Parathyroid adenoma (tissue), 2 donors: ENCODE results near the gene RTF1.

ENCODE experiments used
- H2AFZ ChIP-seq: fragments of 300-600 bp; sonication (generic); one replicate; pipeline ENCODE4 v1.7.0; 2017; ENCODE audit warnings: antibody characterized with exemption, mild to moderate bottlenecking
- H3K27ac ChIP-seq: fragments of 300-600 bp; sonication (generic); one replicate; pipeline ENCODE4 v1.7.0; 2017
- H3K27me3 ChIP-seq: fragments of 300-600 bp; sonication (generic); one replicate; pipeline ENCODE4 v1.7.0; 2017; ENCODE audit warnings: low read length; ENCODE audit not compliant: control insufficient read depth, insufficient read depth
- H3K36me3 ChIP-seq: fragments of 300-600 bp; sonication (generic); one replicate; pipeline ENCODE4 v1.7.0; 2017; ENCODE audit warnings: low read length; ENCODE audit not compliant: control insufficient read depth, insufficient read depth
- H3K4me1 ChIP-seq: fragments of 300-600 bp; sonication (generic); one replicate; pipeline ENCODE4 v1.7.0; 2017; ENCODE audit warnings: control low read depth
- H3K4me2 ChIP-seq: fragments of 300-600 bp; sonication (generic); one replicate; pipeline ENCODE4 v1.7.0; 2017; ENCODE audit warnings: low read length
- H3K4me3 ChIP-seq: fragments of 300-600 bp; sonication (generic); one replicate; pipeline ENCODE4 v1.7.0; 2017; ENCODE audit warnings: low read depth, low read length
- H3K79me2 ChIP-seq: fragments of 300-600 bp; sonication (generic); one replicate; pipeline ENCODE4 v1.7.0; 2017; ENCODE audit warnings: control low read depth
- H3K9ac ChIP-seq: fragments of 300-600 bp; sonication (generic); one replicate; pipeline ENCODE4 v1.7.0; 2017; ENCODE audit warnings: mild to moderate bottlenecking
- H3K9me3 ChIP-seq: fragments of 300-600 bp; sonication (generic); one replicate; pipeline ENCODE4 v1.7.0; 2017; ENCODE audit warnings: low read length; ENCODE audit not compliant: control insufficient read depth
- TF ChIP-seq, protein P1 (sequence below): fragments of 300-600 bp; sonication (generic); IDR thresholded peaks from one replicate; pipeline ENCODE4 v1.7.0; 2017; ENCODE audit warnings: antibody characterized with exemption, mild to moderate bottlenecking
- donor health status: primary hyperparathyroidism.

The RTF1 gene

DNA sequence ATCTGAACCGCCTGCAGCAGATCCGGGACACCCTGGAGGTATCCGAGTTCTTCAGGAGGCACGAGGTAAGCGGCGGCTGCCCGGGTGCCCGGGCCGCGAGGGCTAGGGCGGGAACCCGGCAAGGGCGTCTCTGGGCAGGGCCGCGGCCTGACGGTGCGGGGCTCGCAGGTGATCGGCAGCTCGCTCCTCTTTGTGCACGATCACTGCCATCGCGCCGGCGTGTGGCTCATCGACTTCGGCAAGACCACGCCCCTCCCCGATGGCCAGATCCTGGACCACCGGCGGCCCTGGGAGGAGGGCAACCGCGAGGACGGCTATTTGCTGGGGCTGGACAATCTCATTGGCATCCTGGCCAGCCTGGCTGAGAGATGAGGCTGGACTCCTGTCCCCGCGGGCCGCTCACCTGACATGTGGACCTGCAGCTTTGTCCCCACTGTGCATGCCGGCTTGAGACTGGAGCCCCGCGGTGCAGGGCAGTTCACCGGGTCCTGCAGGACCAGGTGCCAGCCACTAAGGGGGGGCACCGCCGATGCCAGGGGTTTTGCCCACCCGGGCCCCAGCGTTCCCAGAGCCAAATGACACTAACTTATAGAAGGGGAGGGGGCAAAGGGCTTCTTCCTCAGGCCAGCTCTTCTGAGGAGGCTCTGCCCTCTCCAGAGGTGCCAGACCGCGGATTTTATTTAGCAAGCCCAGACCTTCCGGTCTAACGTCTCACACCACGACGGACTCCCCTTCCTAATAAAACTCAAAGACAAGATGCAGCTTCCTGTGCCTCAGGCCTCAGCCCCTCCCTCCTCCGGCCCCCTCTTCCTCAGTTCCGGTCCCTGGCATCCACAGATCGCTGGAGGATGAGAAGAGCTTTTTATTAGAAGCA, 86.1 kb downstream of the RTF1 start:
- no peak overlapping the region for H3K4me3 ChIP-seq
- no peak overlapping the region for H3K4me2 ChIP-seq

DNA sequence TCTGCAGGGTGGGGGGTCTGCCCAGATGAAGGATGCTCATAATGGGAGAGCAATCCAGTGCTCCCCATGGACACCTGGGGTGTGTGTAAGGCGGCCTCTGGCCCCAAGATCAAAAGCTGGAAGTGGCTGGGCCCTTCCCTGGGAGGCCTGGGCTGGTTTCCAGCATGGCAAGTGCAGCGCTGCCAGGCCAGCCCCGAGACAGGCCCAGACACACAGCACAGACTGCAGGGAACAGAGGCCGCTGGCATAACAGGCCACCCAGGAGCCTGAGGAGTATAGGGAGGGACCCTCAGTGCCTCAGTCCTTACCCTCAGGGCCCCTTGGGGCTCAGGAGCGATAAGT, 86.7 kb downstream of the RTF1 start:
- H3K9me3 ChIP-seq = no peaks in the 10 kb centered on the region
- H3K27me3 ChIP-seq = no peaks in the 10 kb centered on the region
- no peak overlapping the region for H3K27ac ChIP-seq
- no peak overlapping the region for H2AFZ ChIP-seq
- no peak overlapping the region for H3K9ac ChIP-seq
- TF ChIP-seq, protein P1, sequence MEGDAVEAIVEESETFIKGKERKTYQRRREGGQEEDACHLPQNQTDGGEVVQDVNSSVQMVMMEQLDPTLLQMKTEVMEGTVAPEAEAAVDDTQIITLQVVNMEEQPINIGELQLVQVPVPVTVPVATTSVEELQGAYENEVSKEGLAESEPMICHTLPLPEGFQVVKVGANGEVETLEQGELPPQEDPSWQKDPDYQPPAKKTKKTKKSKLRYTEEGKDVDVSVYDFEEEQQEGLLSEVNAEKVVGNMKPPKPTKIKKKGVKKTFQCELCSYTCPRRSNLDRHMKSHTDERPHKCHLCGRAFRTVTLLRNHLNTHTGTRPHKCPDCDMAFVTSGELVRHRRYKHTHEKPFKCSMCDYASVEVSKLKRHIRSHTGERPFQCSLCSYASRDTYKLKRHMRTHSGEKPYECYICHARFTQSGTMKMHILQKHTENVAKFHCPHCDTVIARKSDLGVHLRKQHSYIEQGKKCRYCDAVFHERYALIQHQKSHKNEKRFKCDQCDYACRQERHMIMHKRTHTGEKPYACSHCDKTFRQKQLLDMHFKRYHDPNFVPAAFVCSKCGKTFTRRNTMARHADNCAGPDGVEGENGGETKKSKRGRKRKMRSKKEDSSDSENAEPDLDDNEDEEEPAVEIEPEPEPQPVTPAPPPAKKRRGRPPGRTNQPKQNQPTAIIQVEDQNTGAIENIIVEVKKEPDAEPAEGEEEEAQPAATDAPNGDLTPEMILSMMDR = no peak
- no peaks in the 10 kb centered on the region for H3K79me2 ChIP-seq
- H3K4me2 ChIP-seq = no peak overlapping the region
- H3K36me3 ChIP-seq = no peaks in the 10 kb centered on the region
- H3K4me3 ChIP-seq = no peak overlapping the region
- H3K4me1 ChIP-seq = no peaks in the 10 kb centered on the region

More for the DNA sequence above, 86.1 kb downstream of the RTF1 start:
- Histone ChIP-seq H3K79me2 (no peaks in the 10 kb centered on the region), H3K27me3 (no peaks in the 10 kb centered on the region), H3K4me1 (no peaks in the 10 kb centered on the region), H3K27ac (no peak overlapping the region), H3K9ac (no peak overlapping the region), H2AFZ (no peak overlapping the region), H3K36me3 (no peaks in the 10 kb centered on the region), H3K9me3 (no peaks in the 10 kb centered on the region)
- TF ChIP-seq, protein P1 = no peak

DNA sequence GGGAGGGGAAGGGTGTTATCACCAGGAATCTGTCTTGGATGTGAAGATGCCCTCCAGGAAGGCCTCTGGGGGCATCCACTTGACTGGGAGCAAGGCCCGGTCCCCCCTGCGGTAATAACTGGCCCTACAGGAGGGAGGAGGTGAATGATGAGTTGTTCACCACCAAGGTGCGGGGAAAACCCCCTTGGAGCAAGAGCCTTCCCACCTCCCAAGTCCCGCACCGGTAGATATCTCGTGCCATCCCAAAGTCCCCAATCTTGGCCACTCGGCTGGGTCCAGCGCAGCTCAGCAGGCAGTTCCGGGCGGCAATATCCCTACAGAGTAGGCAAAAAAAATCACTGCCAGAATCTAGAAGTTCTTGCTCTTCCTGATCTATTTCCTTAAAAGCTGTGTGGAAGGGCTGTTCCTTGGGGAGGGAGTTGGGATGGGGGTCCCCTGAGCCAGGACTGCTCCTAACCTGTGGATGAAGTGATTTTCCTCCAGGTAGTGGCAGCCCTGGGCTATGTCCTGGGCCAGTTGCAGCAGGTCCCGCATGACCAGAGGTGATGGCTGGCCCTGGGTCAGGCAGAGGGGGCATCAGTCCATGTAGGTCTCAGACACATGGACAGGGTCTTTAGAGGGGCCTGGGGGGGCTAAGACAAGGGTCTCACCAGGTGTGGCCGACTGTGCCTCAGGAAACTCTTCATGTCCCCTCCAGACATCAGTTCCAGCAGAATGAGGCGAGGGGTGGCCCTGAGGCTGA, 88.0 kb downstream of the RTF1 start:
- H3K36me3 ChIP-seq = no peaks in the 10 kb centered on the region
- H3K4me1 ChIP-seq = no peaks in the 10 kb centered on the region
- no peaks in the 10 kb centered on the region for H3K79me2 ChIP-seq
- H3K27ac ChIP-seq = no peak overlapping the region
- no peak overlapping the region for H3K4me3 ChIP-seq
- no peaks in the 10 kb centered on the region for H3K9me3 ChIP-seq
- H3K9ac ChIP-seq = no peak overlapping the region
- H2AFZ ChIP-seq = no peak overlapping the region
- no peak overlapping the region for H3K4me2 ChIP-seq
- TF ChIP-seq, protein P1 = no peak
- no peaks in the 10 kb centered on the region for H3K27me3 ChIP-seq

DNA sequence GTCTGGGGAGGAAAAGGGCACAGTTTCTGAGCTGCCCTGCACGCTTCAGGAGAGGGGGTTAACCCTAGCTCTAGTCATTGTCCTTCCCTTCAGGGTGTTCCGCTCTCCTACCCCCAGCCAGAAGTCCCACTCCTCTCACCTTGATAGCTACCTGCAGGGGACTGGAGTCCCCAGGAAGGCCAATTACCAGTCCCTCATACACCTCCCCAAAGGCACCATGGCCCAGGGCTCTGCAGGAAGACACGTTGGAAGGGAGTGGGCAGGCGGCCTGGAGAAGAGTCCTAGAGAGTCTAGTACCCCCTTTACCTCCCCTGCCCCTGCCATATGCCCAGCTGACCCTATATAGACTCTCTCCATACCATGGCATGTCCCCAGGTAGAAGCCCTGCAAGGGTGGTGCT, 88.9 kb downstream of the RTF1 start:
- no peaks in the 10 kb centered on the region for H3K79me2 ChIP-seq
- H3K9me3 ChIP-seq = no peaks in the 10 kb centered on the region
- H3K27me3 ChIP-seq = no peaks in the 10 kb centered on the region
- TF ChIP-seq, protein P1 = no peak
- no peaks in the 10 kb centered on the region for H3K36me3 ChIP-seq
- no peak overlapping the region for H3K4me2 ChIP-seq
- H2AFZ ChIP-seq = no peak overlapping the region
- H3K4me1 ChIP-seq = no peaks in the 10 kb centered on the region
- no peak overlapping the region for H3K27ac ChIP-seq
- no peak overlapping the region for H3K4me3 ChIP-seq
- H3K9ac ChIP-seq = no peak overlapping the region
